DND-41 (cell line): ENCODE measurements around the gene ETS2.
A peak's percentile ranks its signal among the peaks of the same experiment; 100 is the strongest.

ENCODE experiments used
- ATAC-seq: fragments of 200-7000 bp; cut with Tn5 transposase; 3 replicates; pipeline ENCODE4 v1.9.1; 2021; ENCODE audit warnings: low read depth; ENCODE audit not compliant: insufficient read depth
- DNase-seq: peaks from one replicate; pipeline ENCODE4 v3.0.0-alpha.2; 2020
- H2AFZ ChIP-seq: 2 replicates; pipeline ENCODE4 v1.6.0; 2012; ENCODE audit warnings: low read depth, low read length
- H3K27ac ChIP-seq: 2 replicates; pipeline ENCODE4 v1.5.1; 2012; ENCODE audit warnings: low read length, inconsistent platforms
- H3K27me3 ChIP-seq: fragments of 200-600 bp; sonication (generic); 2 replicates; pipeline ENCODE4 v1.6.0; 2012; ENCODE audit warnings: low read length, mild to moderate bottlenecking, inconsistent platforms; ENCODE audit not compliant: insufficient read depth, poor library complexity
- H3K36me3 ChIP-seq: 2 replicates; pipeline ENCODE4 v1.5.1; 2012; ENCODE audit warnings: low read length, inconsistent platforms; ENCODE audit not compliant: insufficient read depth
- H3K4me1 ChIP-seq: 2 replicates; pipeline ENCODE4 v1.5.1; 2012; ENCODE audit warnings: mild to moderate bottlenecking, low read length; ENCODE audit not compliant: insufficient read depth
- H3K4me2 ChIP-seq: 2 replicates; pipeline ENCODE4 v1.6.0; 2012; ENCODE audit warnings: mild to moderate bottlenecking, moderate library complexity, low read length, inconsistent platforms; ENCODE audit not compliant: insufficient read depth
- H3K4me3 ChIP-seq, 2 experiments: fragments of 200-600 bp in 1 of 2; shearing (Covaris generic) in 1 of 2; 2 replicates each; pipeline ENCODE4 v1.5.1; 2012 to 2016; ENCODE audit warnings: inconsistent platforms in 2 of 2, low read length in 2 of 2, mild to moderate bottlenecking in 2 of 2, low read depth in 1 of 2, moderate library complexity in 1 of 2
- H3K79me2 ChIP-seq: 2 replicates; pipeline ENCODE4 v1.6.0; 2012; ENCODE audit warnings: low read length, inconsistent platforms; ENCODE audit not compliant: insufficient read depth
- H3K9ac ChIP-seq: 2 replicates; pipeline ENCODE4 v1.6.0; 2012; ENCODE audit warnings: low read depth, mild to moderate bottlenecking, inconsistent platforms, low read length, moderate library complexity
- H3K9me3 ChIP-seq: 2 replicates; pipeline ENCODE4 v1.5.1; 2012; ENCODE audit warnings: low read length, moderate library complexity, mild to moderate bottlenecking, inconsistent platforms; ENCODE audit not compliant: insufficient read depth, severe bottlenecking
- H4K20me1 ChIP-seq: 2 replicates; pipeline ENCODE4 v1.6.0; 2012; ENCODE audit warnings: low read length; ENCODE audit not compliant: insufficient read depth
- CTCF ChIP-seq: IDR thresholded peaks from 2 replicates; pipeline ENCODE4 v1.5.1; 2012; ENCODE audit warnings: borderline replicate concordance, low read length, moderate library complexity, mild to moderate bottlenecking; ENCODE audit not compliant: poor library complexity, severe bottlenecking; ENCODE audit errors: extremely low read depth
- EZH2 ChIP-seq: IDR thresholded peaks from 3 replicates; pipeline ENCODE4 v1.6.1; 2012; ENCODE audit warnings: borderline replicate concordance, low read depth, mild to moderate bottlenecking, moderate library complexity, low read length, inconsistent platforms; ENCODE audit not compliant: severe bottlenecking

ETS2 gene

GRCh38 chr21:38847556-38847955 is 41.8 kb downstream of the ETS2 start:
- H3K9ac ChIP-seq, result no peak overlapping the region
- peaks cover 8% of the 10 kb centered on the region for H3K4me1 ChIP-seq
- H3K27ac ChIP-seq, result no peak overlapping the region
- no peak for ATAC-seq
- no peaks in the 10 kb centered on the region for H3K79me2 ChIP-seq
- no peaks in the 10 kb centered on the region for H4K20me1 ChIP-seq
- TF ChIP-seq EZH2, result no peak
- TF ChIP-seq CTCF, result no peak
- no peak overlapping the region for H3K4me3 ChIP-seq
- no peak overlapping the region for H3K4me2 ChIP-seq
- no peak for DNase-seq
- no peaks in the 10 kb centered on the region for H3K27me3 ChIP-seq
- no peaks in the 10 kb centered on the region for H3K36me3 ChIP-seq
- no peaks in the 10 kb centered on the region for H3K9me3 ChIP-seq
- H2AFZ ChIP-seq, result no peak overlapping the region

GRCh38 chr21:38848187-38848609 is 42.5 kb downstream of the ETS2 start:
- H3K4me1 ChIP-seq, result peaks cover 8% of the 10 kb centered on the region
- no peaks in the 10 kb centered on the region for H4K20me1 ChIP-seq
- peak overlapping the region; percentile 22; the same call in 1 of the 2 replicates for H2AFZ ChIP-seq
- H3K27ac ChIP-seq, result no peak overlapping the region
- no peak overlapping the region for H3K4me3 ChIP-seq
- no peak overlapping the region for H3K9ac ChIP-seq
- DNase-seq, result no peak
- H3K4me2 ChIP-seq, result no peak overlapping the region
- no peak for TF ChIP-seq CTCF
- no peak for TF ChIP-seq EZH2
- no peaks in the 10 kb centered on the region for H3K27me3 ChIP-seq
- 0 out of 3 replicates have a peak, but pooled peaks have one; percentile 33 for ATAC-seq
- H3K79me2 ChIP-seq, result no peaks in the 10 kb centered on the region
- no peaks in the 10 kb centered on the region for H3K9me3 ChIP-seq
- H3K36me3 ChIP-seq, result no peaks in the 10 kb centered on the region

GRCh38 chr21:38849776-38850175 is 44.0 kb downstream of the ETS2 start:
- DNase-seq (no peak), ATAC-seq (no peak)
- Histone ChIP-seq H3K9me3 (no peaks in the 10 kb centered on the region), H3K27ac (no peak overlapping the region), H3K4me3 (no peak overlapping the region), H3K27me3 (no peaks in the 10 kb centered on the region), H3K36me3 (no peaks in the 10 kb centered on the region), H3K79me2 (no peaks in the 10 kb centered on the region), H4K20me1 (no peaks in the 10 kb centered on the region), H2AFZ (no peak overlapping the region), H3K4me1 (peaks cover 20% of the 10 kb centered on the region), H3K9ac (no peak overlapping the region), H3K4me2 (no peak overlapping the region)
- no peak for TF ChIP-seq EZH2

- Histone ChIP-seq H3K4me2 (no peak overlapping the region), H3K4me1 (peaks cover 20% of the 10 kb centered on the region), H3K27me3 (no peaks in the 10 kb centered on the region), H2AFZ (no peak overlapping the region), H3K36me3 (no peaks in the 10 kb centered on the region), H3K4me3 (no peak overlapping the region), H3K27ac (no peak overlapping the region), H3K9me3 (no peaks in the 10 kb centered on the region), H4K20me1 (no peaks in the 10 kb centered on the region), H3K9ac (no peak overlapping the region), H3K79me2 (no peaks in the 10 kb centered on the region)
- DNase-seq (no peak), ATAC-seq (no peak)
- no peak for TF ChIP-seq EZH2
- no peak for TF ChIP-seq CTCF
These were observed 44.7 kb downstream of the ETS2 start for GRCh38 chr21:38850277-38850951.
